ENCODE results near the gene ARHGEF4.
"Not testable (repeated sequence)": the region's sequence is repeated elsewhere in the genome, so short reads cannot be mapped to it uniquely, and the experiment has no call there.

The ARHGEF4 gene

DNA sequence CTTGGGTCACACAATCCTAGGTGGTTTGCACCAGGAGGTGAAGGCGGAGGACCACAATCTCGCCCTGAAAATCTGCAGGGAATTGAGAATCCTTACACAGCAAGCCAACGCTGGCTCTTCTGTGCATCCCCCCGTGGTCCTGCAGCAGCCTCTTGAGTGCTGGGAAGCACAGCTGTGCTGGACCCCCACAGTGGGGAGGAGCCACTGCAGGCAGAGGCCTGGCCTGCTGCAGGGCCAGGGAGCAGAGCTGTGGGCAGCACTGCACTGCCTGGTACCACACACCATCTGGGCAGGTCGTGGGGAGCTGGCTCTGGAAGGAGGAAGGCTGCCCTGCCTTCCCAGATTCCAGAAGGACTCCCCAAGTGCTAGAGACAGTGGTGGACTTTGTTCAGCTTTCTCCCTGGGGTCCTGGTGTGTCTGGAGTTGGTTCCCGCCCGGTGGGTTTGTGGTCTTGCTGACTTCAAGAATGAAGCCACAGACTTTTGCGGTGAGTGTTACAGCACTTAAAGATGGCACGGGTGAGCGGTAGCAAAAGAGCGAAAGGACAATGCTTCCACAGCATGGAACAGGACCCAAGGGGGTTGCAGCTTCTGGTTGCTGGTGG, 150.3 kb downstream of the ARHGEF4 start:
- DNase-seq: no peak

GRCh38 chr2:130987519-130988425, 151.1 kb downstream of the ARHGEF4 start:
- no peak for DNase-seq

- DNase-seq: not testable (repeated sequence)
Measured at GRCh38 chr2:130991446-130991845, 154.7 kb downstream of the ARHGEF4 start.

GRCh38 chr2:130992003-130992402, 155.3 kb downstream of the ARHGEF4 start:
- DNase-seq: not testable (repeated sequence)

DNA sequence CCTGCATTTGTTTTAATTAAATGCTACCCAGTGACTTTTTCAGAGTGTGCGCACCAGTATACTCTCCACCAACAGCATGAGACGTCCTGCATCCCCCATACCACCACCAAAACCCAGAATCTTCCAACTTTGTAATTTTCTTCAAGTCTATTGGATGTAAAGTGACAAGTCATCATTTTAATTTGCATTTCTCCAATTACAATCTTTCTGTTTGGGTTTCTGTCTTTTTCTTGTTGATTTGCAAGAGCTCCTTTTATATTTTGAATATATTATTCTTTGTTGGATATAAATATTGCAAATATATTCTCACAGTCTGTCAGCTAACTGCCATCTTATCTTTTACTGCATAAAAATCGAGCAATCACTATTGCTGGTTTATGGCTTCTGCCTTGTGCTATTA, 160.0 kb downstream of the ARHGEF4 start:
- no peak for DNase-seq

DNA sequence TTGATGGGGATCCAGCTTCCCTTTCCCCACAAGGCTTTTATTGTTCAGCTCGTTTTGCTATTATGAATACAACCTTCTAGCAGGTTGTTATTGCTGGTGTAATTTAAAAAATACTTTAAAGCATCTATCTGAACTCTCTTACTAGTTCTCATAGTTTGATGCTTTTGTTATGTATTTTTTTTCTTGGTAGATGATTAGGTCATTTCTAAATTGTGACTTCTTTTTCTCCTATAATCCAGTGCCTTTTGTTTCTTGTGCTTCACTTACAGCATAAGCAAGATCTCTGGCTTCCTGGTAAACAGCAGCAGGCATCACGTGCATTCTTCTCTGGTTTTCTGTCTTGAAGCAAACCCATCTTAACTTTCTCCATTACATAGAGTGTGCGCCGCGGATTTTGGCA, 160.5 kb downstream of the ARHGEF4 start:
- no peak for DNase-seq

- no peak for DNase-seq
Measured at GRCh38 chr2:130998561-130998960, 161.8 kb downstream of the ARHGEF4 start.

GRCh38 chr2:131004446-131005209, 167.9 kb downstream of the ARHGEF4 start:
- DNase-seq: no peak

- DNase-seq: no peak
Measured at GRCh38 chr2:131005216-131005935, 168.7 kb downstream of the ARHGEF4 start.

DNA sequence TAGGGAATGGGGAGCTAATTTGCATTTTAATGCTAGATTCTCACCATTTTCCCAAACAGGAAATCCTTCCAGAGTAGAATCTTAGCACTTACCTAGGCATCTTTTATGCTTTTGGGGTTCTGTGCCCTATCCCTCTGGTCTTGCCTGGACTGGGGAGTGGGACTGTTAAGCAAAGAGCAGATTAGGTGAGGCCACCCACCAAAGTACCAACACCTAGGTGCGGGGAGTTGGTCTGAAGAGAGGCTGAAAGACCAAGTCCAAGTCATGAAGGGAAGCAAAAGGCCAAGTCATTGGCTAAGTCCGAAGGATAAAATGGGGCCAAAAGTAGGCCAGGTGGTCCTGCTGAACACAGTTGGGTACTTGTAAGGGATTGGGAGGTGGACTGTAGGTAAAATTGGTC, 169.8 kb downstream of the ARHGEF4 start:
- DNase-seq: no peak

GRCh38 chr2:131008967-131009366, 172.3 kb downstream of the ARHGEF4 start:
- DNase-seq: no peak

DNA sequence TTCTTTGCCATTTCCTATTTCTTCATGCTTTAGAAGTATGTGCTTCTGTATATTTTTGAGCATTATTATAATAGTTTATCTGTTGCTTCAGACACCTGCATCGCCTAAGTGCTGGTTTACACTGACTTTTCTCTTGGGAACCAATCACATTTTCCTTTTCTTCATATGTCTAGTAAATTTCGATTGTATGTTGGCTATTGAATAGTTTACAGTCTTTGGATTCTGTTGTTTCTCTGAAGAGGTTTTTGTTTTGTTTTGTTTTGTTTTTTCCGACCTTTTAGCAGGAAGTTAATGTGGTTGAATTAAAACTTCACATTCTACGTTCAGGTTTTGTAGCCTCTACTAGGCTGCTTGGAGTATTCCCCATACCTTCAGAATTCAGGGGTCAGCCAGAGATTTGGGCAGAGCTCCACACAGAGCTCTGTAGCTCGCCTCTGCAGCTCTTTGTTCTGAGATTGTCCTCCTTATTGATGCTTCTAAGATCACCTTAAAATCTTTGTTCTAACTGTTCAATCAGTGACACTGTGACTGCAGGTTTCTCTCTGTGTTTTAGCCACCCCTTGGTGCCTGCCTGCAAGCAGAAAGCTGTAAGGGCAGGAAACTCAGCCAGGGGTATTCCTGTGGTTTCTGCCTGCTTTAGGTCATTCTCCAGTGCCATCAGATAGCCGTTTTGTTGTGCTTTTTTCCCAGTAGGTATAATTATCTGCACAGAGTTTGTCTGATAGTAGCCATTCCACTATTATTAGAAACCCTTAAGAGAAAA, 173.2 kb downstream of the ARHGEF4 start:
- no peak for DNase-seq

- no peak for DNase-seq
Measured at GRCh38 chr2:131010566-131010965, 173.9 kb downstream of the ARHGEF4 start.

DNA sequence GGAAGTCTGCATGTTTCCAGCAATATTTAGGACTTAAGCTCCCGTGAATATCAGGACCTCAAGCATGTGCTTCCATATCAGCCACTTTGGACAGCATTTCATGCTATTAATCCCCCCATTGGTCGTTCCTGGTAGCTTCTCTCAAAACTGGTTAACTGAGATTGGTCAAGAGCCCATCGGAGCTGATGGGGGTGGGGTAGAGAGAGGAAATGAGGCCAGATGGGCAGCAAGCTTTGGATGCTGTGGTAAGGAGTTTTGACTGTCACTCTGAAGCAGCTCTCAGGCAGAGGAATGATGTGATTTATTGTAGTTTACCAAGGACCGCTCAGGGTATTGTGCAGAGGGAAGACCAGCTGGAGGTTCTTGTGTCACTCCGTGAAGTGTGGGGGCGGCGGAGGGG, 174.8 kb downstream of the ARHGEF4 start:
- DNase-seq: no peak

GRCh38 chr2:131014141-131014540, 177.4 kb downstream of the ARHGEF4 start:
- no peak for DNase-seq

DNA sequence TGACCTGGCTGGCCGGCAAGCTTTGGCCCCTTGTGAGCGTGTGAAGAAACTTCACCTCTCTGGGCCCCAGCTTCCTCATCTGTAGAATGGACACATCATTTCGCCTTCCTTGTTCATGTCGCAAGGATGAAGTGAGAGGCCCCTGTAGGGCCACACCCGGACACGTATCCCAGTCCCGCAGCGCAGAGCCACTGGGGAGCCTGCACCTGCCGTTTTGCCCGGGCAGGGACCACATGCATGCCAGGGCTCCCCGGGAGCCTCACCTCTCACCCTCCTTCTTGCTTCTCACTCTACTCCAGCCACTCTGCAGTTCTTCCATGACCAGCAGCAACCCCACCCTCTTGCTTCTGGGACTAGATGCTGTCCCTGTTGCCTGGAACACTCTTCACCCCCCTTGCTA, 179.1 kb downstream of the ARHGEF4 start:
- no peak for DNase-seq

GRCh38 chr2:131016826-131017741, 180.4 kb downstream of the ARHGEF4 start:
- DNase-seq: no peak

DNA sequence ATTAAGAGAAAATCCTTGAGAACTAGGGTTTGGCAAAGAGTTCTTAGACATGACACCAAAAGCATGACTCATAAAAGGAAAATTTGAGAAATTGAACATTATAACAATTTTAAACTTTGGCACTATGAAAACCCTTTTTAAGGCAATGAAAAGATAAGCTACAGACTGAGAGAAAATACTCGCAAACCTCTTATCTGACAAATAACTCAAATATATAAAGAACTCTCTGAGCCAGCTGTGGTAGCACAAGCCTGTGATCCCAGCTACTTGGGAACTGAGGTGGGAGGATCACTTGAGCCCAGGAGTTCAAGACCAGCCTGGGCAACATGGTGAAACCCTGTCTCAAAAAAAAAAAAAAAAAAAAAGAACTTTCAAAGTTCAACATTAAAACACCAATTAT, 186.0 kb downstream of the ARHGEF4 start:
- no peak for DNase-seq

DNA sequence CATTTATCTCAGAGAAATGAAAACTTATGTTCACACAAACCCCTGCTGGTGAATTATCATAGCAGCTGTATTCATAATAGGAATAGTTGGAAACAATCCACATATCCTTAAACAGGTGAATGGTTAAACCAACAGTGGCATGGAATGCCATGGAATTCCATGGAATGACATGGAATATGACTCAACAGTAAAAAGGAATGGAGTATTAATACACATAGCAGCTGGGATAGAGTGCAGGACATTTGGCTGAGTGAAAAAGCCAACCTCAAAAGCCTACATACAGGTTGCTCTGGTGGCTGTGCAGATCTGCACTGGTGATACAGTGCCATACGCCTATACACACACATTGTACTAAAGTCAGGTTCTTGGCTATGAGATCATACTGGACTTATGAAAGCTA, 187.0 kb downstream of the ARHGEF4 start:
- no peak for DNase-seq

GRCh38 chr2:131026919-131027318, 190.2 kb downstream of the ARHGEF4 start:
- DNase-seq: no peak
